Tibial nerve (tissue), 4 donors: Measurements from ENCODE around the gene SPACA9.

Source experiments
- EP300 ChIP-seq, 2 donors: sonication (generic); formaldehyde crosslinking; IDR thresholded peaks; one replicate each; pipeline ENCODE4 v1.6.1; 2017; ENCODE audit warnings: antibody characterized with exemption in 2 of 2, mild to moderate bottlenecking in 1 of 2
- POLR2A ChIP-seq, 2 donors: fragments of 450-650 bp; IDR thresholded peaks; one replicate each; pipeline ENCODE4 v1.6.1; 2017; ENCODE audit warnings: antibody characterized with exemption in 2 of 2, mild to moderate bottlenecking in 2 of 2, moderate library complexity in 2 of 2
- TF ChIP-seq, protein P1 (sequence below), 5 experiments: fragments of 200-600 bp in 3 of 5; fragments of 450-650 bp in 2 of 5; sonication (generic) in 3 of 5; IDR thresholded peaks; one replicate each; pipeline ENCODE4 v1.5.1; 2016 to 2019; ENCODE audit warnings: antibody characterized with exemption in 5 of 5, mild to moderate bottlenecking in 3 of 5, moderate library complexity in 2 of 5

DNA sequence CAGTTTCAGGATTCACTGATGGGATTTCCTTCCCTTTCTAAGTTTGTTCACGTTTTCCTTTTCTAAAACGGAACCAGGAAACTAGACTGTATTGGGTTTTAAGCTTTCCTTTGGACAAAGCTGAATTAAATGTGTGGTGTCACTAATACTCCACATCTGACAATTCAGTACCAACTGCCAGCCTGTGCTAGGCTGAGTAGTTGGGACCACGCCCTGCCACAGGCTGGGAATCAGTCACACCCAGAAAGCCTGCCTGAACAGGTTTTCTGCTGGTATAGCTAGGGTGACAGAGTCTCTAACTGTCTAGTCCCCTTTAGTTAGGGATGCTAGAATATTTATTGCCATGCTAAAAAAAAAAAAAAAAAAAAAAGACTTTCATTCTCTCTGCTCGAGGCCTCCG is 15.6 kb downstream of the SPACA9 start:
- TF ChIP-seq POLR2A (IDR thresholded peaks at IDR 0.05) (no peak), EP300 (IDR thresholded peaks at IDR 0.05) (no peak)
- TF ChIP-seq, protein P1, sequence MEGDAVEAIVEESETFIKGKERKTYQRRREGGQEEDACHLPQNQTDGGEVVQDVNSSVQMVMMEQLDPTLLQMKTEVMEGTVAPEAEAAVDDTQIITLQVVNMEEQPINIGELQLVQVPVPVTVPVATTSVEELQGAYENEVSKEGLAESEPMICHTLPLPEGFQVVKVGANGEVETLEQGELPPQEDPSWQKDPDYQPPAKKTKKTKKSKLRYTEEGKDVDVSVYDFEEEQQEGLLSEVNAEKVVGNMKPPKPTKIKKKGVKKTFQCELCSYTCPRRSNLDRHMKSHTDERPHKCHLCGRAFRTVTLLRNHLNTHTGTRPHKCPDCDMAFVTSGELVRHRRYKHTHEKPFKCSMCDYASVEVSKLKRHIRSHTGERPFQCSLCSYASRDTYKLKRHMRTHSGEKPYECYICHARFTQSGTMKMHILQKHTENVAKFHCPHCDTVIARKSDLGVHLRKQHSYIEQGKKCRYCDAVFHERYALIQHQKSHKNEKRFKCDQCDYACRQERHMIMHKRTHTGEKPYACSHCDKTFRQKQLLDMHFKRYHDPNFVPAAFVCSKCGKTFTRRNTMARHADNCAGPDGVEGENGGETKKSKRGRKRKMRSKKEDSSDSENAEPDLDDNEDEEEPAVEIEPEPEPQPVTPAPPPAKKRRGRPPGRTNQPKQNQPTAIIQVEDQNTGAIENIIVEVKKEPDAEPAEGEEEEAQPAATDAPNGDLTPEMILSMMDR (IDR thresholded peaks at IDR 0.05), result no peak
